HUDEP-2 (cell line): ENCODE results near the gene BCL11A.

ENCODE experiments used
- DNase-seq, 76 experiments: peaks; one replicate each; lab custom pipeline; 2025; ENCODE audit not compliant: unreplicated experiment in 76 of 76; lab: John Stamatoyannopoulos, UW

The BCL11A gene

GRCh38 chr2:60529785-60530627 lies 23.4 kb downstream of the BCL11A start:
- peak in 2 of 76 experiments; percentile 52 to 53 for DNase-seq

- DNase-seq: no peak
These were observed 24.2 kb downstream of the BCL11A start for GRCh38 chr2:60529136-60529784.

GRCh38 chr2:60528281-60529020 lies 25.0 kb downstream of the BCL11A start:
- DNase-seq: no peak

- no peak for DNase-seq
These were observed 25.7 kb downstream of the BCL11A start for GRCh38 chr2:60527762-60528161.

GRCh38 chr2:60526623-60527022 lies 26.8 kb downstream of the BCL11A start:
- DNase-seq: no peak

GRCh38 chr2:60525899-60526298 lies 27.6 kb downstream of the BCL11A start:
- DNase-seq: no peak

- no peak for DNase-seq
These were observed 28.6 kb downstream of the BCL11A start for GRCh38 chr2:60524874-60525273.

- DNase-seq: peak in 3 of 76 experiments; percentile 8 to 25 (median 15)
These were observed 29.5 kb downstream of the BCL11A start for GRCh38 chr2:60523963-60524362.

GRCh38 chr2:60522462-60522861 lies 31.0 kb downstream of the BCL11A start:
- DNase-seq: no peak

- DNase-seq: no peak
These were observed 31.8 kb downstream of the BCL11A start for GRCh38 chr2:60521626-60522025.

- no peak for DNase-seq
These were observed 32.4 kb downstream of the BCL11A start for GRCh38 chr2:60520917-60521539.

GRCh38 chr2:60520151-60520876 lies 33.1 kb downstream of the BCL11A start:
- DNase-seq: no peak

GRCh38 chr2:60519231-60519863 lies 34.1 kb downstream of the BCL11A start:
- DNase-seq: no peak

- DNase-seq: no peak
These were observed 34.9 kb downstream of the BCL11A start for GRCh38 chr2:60518567-60518966.

- no peak for DNase-seq
These were observed 36.0 kb downstream of the BCL11A start for GRCh38 chr2:60517446-60517845.

GRCh38 chr2:60516826-60517225 lies 36.6 kb downstream of the BCL11A start:
- DNase-seq: no peak

GRCh38 chr2:60516383-60516811 lies 37.1 kb downstream of the BCL11A start:
- no peak for DNase-seq

- DNase-seq: peak in 1 of 76 experiments; percentile 15
These were observed 37.7 kb downstream of the BCL11A start for GRCh38 chr2:60515721-60516226.

GRCh38 chr2:60513996-60514395 lies 39.5 kb downstream of the BCL11A start:
- DNase-seq: no peak

- no peak for DNase-seq
These were observed 40.3 kb downstream of the BCL11A start for GRCh38 chr2:60513191-60513590.
